Measurements from ENCODE around the gene HMGCL. TPM values are rescaled to one million over a fixed set of nuclear protein-coding genes. Genes with fewer than 3 reads are reported as not detected.
"Not testable (repeated sequence)": the region's sequence is repeated elsewhere in the genome, so short reads cannot be mapped to it uniquely, and the experiment has no call there.

HMGCL gene
- total RNA-seq, 4 donors from 2014 or later: 19.2 to 47.1 (median 41.4) TPM

DNA sequence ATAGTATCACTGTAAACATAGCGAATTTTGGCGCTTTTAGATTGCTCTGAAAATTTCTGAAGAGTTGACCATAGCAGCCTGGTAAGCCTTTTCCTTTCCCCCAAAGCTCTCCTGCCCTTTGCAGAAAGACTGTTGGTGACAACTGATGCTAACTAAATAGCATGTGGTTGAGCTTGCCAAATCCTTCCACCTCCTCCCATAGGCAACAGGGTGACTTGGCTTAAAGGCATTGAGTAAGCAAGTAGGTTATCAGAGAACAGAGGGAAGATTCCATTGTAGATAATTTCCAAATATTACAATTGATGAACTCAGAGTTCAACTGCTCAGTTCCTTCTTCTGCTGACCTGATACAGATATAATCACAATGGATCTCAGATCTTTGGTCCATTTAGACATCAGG, 19.9 kb upstream of the HMGCL start:
- TF ChIP-seq, protein P1, sequence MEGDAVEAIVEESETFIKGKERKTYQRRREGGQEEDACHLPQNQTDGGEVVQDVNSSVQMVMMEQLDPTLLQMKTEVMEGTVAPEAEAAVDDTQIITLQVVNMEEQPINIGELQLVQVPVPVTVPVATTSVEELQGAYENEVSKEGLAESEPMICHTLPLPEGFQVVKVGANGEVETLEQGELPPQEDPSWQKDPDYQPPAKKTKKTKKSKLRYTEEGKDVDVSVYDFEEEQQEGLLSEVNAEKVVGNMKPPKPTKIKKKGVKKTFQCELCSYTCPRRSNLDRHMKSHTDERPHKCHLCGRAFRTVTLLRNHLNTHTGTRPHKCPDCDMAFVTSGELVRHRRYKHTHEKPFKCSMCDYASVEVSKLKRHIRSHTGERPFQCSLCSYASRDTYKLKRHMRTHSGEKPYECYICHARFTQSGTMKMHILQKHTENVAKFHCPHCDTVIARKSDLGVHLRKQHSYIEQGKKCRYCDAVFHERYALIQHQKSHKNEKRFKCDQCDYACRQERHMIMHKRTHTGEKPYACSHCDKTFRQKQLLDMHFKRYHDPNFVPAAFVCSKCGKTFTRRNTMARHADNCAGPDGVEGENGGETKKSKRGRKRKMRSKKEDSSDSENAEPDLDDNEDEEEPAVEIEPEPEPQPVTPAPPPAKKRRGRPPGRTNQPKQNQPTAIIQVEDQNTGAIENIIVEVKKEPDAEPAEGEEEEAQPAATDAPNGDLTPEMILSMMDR (IDR thresholded peaks at IDR 0.05): no peak
- DNase-seq (ENCODE audit: low spot score) (no peak), ATAC-seq (ENCODE audit: low FRiP score) (no peak)

DNA sequence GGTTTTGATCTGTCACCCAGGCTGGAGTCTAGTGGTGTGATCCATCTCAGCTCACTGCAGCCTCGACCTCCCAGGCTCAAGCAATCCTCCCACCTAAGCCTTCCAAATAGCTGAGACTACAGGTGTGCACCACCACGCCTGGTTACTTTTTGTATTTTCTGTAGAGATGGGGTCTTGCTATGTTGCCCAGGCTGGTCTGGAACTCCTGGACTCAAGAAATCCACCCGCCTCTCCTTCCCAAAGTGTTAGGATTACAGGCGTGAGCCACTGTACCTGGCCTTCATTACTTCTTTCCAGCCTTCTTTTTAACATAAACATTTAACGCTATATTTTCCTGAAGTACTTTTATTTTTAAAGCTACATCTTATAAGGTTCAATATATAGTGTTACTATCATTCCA, 18.4 kb upstream of the HMGCL start:
- ATAC-seq (ENCODE audit: low FRiP score) (no peak), DNase-seq (ENCODE audit: low spot score) (no peak)
- TF ChIP-seq, protein P1 (IDR thresholded peaks at IDR 0.05): no peak

DNA sequence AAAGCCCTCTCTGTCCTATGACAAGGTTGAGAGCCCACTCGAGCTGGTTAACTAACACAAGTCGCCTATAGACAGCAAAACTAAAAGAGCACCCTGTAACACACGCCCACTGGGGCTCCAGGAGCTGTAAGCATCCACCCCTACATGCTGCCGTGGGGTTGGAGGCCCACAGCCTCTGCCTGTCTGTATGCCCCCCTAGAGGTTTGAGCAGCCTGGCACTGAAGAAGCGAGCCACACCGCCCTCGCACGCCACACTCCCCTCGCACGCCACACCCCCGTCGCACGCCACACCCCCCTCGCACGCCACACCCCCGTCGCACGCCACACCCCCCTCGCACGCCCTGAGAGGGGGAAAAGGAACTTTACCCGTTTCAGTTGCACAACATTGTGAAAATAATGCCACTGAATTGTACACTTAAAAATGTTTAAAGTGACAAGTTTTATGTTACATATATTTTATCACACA, 13.2 kb upstream of the HMGCL start:
- ATAC-seq (ENCODE audit: low FRiP score) (peak; percentile 92), DNase-seq (ENCODE audit: low spot score) (no peak)
- TF ChIP-seq, protein P1 (IDR thresholded peaks at IDR 0.05): no peak

DNA sequence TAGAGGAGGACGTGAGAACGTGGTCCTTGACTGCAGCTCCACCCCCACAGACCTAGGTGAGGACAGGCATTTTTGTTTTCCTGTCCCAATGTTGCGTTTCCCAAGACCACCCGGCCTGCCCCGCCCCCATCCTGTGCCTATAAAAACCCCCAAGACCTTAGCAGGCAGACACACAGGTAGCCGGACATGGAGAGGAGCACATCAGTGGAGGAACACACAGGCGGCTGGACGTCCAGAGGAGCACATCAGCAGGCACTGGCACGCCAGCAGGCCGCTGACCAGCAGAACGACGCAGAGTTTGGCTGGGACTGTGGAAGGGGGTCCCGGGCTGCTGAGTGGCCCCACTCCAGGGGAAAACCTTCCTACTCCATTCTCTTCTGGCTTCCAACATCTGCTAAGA, 12.7 kb upstream of the HMGCL start:
- TF ChIP-seq, protein P1 (IDR thresholded peaks at IDR 0.05): no peak
- DNase-seq (ENCODE audit: low spot score) (no peak), ATAC-seq (ENCODE audit: low FRiP score) (no peak)

DNA sequence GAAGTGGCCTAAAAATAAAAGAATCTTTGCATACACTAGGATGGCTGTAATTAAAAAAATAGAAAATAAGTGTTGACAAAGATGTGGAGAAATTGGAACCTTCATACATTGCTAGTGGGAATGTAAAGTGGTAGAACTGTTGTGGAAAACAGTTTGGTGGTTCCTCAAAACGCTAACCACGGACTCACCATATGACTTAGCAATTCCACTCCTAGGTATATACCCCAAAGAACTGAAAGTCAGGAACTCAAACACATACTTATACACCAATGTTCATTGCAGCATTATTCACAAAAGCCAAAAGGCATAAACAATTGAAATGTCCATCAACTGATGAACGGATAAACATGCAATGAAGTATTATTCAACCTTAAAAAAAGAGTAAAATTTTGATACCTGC, 10.8 kb upstream of the HMGCL start:
- DNase-seq (ENCODE audit: low spot score) (no peak), ATAC-seq (ENCODE audit: low FRiP score) (no peak)

DNA sequence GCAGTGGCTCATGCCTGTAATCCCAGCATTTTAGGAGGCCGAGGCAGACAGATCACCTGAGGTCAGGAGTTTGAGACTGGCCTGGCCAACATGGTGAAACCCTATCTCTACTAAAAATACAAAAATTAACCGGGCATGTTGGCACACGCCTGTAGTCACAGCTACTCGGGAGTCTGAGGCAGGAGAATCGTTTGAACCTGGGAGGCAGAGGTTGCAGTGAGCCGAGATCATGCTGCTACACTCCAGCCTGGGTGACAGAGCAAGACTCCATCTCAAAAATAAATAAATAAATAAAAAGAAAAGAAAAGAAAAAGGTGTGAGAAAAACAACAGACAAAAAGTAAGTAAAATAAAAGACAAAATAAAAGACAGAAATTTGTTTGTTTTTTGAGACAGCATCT, 8.9 kb upstream of the HMGCL start:
- not testable (repeated sequence) for DNase-seq (ENCODE audit: low spot score); ATAC-seq (ENCODE audit: low FRiP score)

More for the DNA sequence above, 10.8 kb upstream of the HMGCL start:
- TF ChIP-seq, protein P1 (IDR thresholded peaks at IDR 0.05): no peak

DNA sequence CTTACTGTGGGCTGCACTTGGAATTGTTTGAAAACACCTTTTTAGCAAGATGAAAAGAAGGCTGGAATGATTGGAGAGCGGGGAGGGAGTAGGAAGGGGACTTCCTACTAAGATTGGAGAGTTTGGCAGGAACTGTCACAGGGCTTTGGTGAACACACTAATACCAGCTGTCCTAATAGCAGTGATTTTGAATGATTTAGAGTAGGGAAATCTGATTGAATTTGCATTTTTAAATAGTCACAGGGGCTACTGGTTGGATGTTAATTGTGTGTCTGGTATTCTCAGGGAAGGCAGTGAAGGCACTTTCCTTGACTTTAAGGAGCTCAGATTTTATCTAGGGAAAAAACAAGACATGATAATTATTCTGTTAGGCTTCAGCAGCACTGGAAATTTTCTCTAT, 2.5 kb upstream of the HMGCL start:
- TF ChIP-seq, protein P1 (IDR thresholded peaks at IDR 0.05): no peak
- ATAC-seq (ENCODE audit: low FRiP score) (no peak), DNase-seq (ENCODE audit: low spot score) (no peak)

DNA sequence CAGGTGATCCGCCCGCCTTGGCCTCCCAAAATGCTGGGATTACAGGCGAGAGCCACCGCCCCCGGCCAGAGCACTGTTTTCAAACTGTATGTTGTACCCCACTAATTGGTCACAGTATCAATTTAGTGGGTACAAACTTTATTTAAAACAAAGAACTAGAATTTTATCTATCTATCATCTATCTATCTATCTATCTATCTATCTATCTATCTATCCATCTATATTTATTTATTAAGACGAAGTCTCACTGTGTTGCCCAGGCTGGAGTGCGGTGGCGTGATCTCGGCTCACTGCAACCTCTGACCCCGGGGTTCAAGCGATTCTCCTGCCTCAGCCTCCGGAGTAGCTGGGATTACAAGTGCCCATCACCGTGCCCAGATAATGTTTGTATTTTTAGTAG, 1.4 kb upstream of the HMGCL start:
- not testable (repeated sequence) for DNase-seq (ENCODE audit: low spot score); ATAC-seq (ENCODE audit: low FRiP score)

All from omental fat pad (tissue), 4 donors.